ENCODE data around the gene ATP9A. TPM values are rescaled to one million over a fixed set of nuclear protein-coding genes. Genes with fewer than 3 reads are reported as not detected.

The ATP9A gene
- total RNA-seq, 1 experiment from 2014 or later = 16.8 TPM

- Histone ChIP-seq H4K20me1 (ENCODE audit: insufficient read depth) (no peaks in the 10 kb centered on the region), H3K9me3 (ENCODE audit: control insufficient read depth in 1 of 2, insufficient read depth in 1 of 2, low read depth in 1 of 2, low read length in 2 of 2) (no peaks in the 10 kb centered on the region), H3K4me1 (ENCODE audit: control insufficient read depth in 1 of 2, insufficient read depth in 2 of 2, low read length in 2 of 2) (peaks cover 0 to 11% of the 10 kb centered on the region in 2 experiments; a peak in 1 of 4 replicates), H3K79me2 (ENCODE audit: insufficient read depth, low read length) (no peaks in the 10 kb centered on the region), H3K9me2 (ENCODE audit: insufficient read depth) (no peaks in the 10 kb centered on the region), H3K9ac (ENCODE audit: low read length) (no peak overlapping the region), H3K36me3 (ENCODE audit: control insufficient read depth in 1 of 2, insufficient read depth in 2 of 2, low read length in 2 of 2) (no peaks in the 10 kb centered on the region), H3K27me3 (ENCODE audit: insufficient read depth, low read length) (no peaks in the 10 kb centered on the region), H3K4me3 (replicated peaks in 1 of 2; ENCODE audit: low read depth in 1 of 2, low read length in 2 of 2) (no peak overlapping the region), H2AFZ (ENCODE audit: low read depth, low read length, poor library complexity, severe bottlenecking) (no peak overlapping the region), H3K4me2 (ENCODE audit: low read length) (no peak overlapping the region), H3K27ac (ENCODE audit: low read depth, low read length) (no peak overlapping the region)
- intact Hi-C loops (cut with micrococcal nuclease) = loop anchor here (5.0 kb wide), 1 partner anchor 278 kb away; no protein-coding TSS in a partner anchor
- no TSS peak for BruUV-seq (replicated peaks)
- ChIA-PET POLR2A (interaction anchor here (0.6 kb wide), 1 partner anchor 160 kb away, joined by 3 read pairs; no protein-coding TSS in a partner anchor), CTCF (no interaction called here), RAD21 (ENCODE audit: low non-redundant PET in 1 of 2, low total read pairs in 2 of 2, uncharacterized antibody in 2 of 2, unreplicated experiment in 2 of 2) (no interaction called here)
- ATAC-seq = no peak
- DNase-seq (ENCODE audit: low read depth, low spot score) = no peak
- TF ChIP-seq ZBTB33 (IDR thresholded peaks at IDR 0.05; ENCODE audit: extremely low read depth, insufficient replicate concordance, low read length) (no peak), RAD21 (IDR thresholded peaks at IDR 0.05; ENCODE audit: low read depth) (no peak), CEBPB (IDR thresholded peaks at IDR 0.05; ENCODE audit: low read depth) (no peak)
Observed at GRCh38 chr20:51804754-51805153, 36.6 kb upstream of the ATP9A start.

DNA sequence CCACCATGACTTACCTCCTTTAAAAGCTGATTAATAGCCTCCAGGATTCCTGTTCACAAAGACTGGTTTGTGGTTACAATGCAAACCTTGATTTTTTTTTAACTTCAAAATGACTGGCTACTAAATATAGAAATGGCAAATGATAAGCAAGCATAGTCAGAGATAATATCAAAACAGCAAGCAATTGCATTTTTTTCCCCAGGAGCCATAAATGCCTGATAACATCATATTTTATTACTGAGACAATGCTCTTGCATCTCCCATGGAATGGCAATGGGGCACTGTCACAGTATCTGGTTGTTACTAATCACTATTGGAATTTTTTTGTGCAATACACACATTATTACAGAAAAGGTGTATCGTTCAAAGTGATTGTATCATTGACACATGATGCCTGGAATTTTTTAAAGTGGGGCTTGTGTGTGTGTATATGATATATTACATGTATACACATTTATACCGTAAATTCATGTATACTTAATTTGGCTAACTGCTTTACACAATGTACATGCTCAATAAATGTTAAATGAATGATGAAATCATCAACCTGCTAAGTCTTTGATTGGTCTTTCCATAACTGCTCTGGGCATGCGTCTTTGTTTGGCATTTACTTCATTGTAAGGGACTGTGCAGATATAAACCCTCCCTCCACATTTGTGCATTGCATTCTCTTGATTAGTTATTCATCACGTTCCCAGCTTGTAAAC, 35.1 kb upstream of the ATP9A start:
- H3K4me1 ChIP-seq (ENCODE audit: control insufficient read depth in 1 of 2, insufficient read depth in 2 of 2, low read length in 2 of 2) = peaks cover 0 to 12% of the 10 kb centered on the region in 2 experiments; a peak in 1 of 4 replicates
- no peak overlapping the region for H2AFZ ChIP-seq (ENCODE audit: low read depth, low read length, poor library complexity, severe bottlenecking)
- H3K9me3 ChIP-seq (ENCODE audit: control insufficient read depth in 1 of 2, insufficient read depth in 1 of 2, low read depth in 1 of 2, low read length in 2 of 2) = no peaks in the 10 kb centered on the region
- no peaks in the 10 kb centered on the region for H3K79me2 ChIP-seq (ENCODE audit: insufficient read depth, low read length)
- intact Hi-C loops (cut with micrococcal nuclease) = loop anchor here (5.0 kb wide), 1 partner anchor 279 kb away; no protein-coding TSS in a partner anchor
- H3K9ac ChIP-seq (ENCODE audit: low read length) = no peak overlapping the region
- ATAC-seq (no peak), DNase-seq (ENCODE audit: low read depth, low spot score) (no peak)
- H3K9me2 ChIP-seq (ENCODE audit: insufficient read depth) = no peaks in the 10 kb centered on the region
- ChIA-PET CTCF (no interaction called here), POLR2A (no interaction called here), RAD21 (ENCODE audit: low non-redundant PET in 1 of 2, low total read pairs in 2 of 2, uncharacterized antibody in 2 of 2, unreplicated experiment in 2 of 2) (no interaction called here)
- H3K36me3 ChIP-seq (ENCODE audit: control insufficient read depth in 1 of 2, insufficient read depth in 2 of 2, low read length in 2 of 2) = no peaks in the 10 kb centered on the region
- H4K20me1 ChIP-seq (ENCODE audit: insufficient read depth) = no peaks in the 10 kb centered on the region
- no TSS peak for BruUV-seq (replicated peaks)
- no peaks in the 10 kb centered on the region for H3K27me3 ChIP-seq (ENCODE audit: insufficient read depth, low read length)
- H3K27ac ChIP-seq (ENCODE audit: low read depth, low read length) = no peak overlapping the region
- no peak overlapping the region for H3K4me3 ChIP-seq (replicated peaks in 1 of 2; ENCODE audit: low read depth in 1 of 2, low read length in 2 of 2)
- no peak overlapping the region for H3K4me2 ChIP-seq (ENCODE audit: low read length)
- TF ChIP-seq SRF (IDR thresholded peaks at IDR 0.05; ENCODE audit: low read depth) (no peak), POLR2A (IDR thresholded peaks at IDR 0.05; ENCODE audit: borderline replicate concordance, extremely low read depth, insufficient read depth, insufficient read length) (no peak), MAX (IDR thresholded peaks at IDR 0.05) (no peak), ZFX (IDR thresholded peaks at IDR 0.05) (no peak), CEBPB (IDR thresholded peaks at IDR 0.05; ENCODE audit: low read depth) (no peak), ELF1 (IDR thresholded peaks at IDR 0.05; ENCODE audit: borderline replicate concordance, low read depth) (no peak), EZH2 (IDR thresholded peaks at IDR 0.05) (no peak), ATF3 (IDR thresholded peaks at IDR 0.05) (no peak), SIN3A (IDR thresholded peaks at IDR 0.05; ENCODE audit: low read depth) (no peak), YY1 (IDR thresholded peaks at IDR 0.05; ENCODE audit: extremely low read depth, insufficient replicate concordance, low read depth, low read length) (no peak)
- TF ChIP-seq, protein P1, sequence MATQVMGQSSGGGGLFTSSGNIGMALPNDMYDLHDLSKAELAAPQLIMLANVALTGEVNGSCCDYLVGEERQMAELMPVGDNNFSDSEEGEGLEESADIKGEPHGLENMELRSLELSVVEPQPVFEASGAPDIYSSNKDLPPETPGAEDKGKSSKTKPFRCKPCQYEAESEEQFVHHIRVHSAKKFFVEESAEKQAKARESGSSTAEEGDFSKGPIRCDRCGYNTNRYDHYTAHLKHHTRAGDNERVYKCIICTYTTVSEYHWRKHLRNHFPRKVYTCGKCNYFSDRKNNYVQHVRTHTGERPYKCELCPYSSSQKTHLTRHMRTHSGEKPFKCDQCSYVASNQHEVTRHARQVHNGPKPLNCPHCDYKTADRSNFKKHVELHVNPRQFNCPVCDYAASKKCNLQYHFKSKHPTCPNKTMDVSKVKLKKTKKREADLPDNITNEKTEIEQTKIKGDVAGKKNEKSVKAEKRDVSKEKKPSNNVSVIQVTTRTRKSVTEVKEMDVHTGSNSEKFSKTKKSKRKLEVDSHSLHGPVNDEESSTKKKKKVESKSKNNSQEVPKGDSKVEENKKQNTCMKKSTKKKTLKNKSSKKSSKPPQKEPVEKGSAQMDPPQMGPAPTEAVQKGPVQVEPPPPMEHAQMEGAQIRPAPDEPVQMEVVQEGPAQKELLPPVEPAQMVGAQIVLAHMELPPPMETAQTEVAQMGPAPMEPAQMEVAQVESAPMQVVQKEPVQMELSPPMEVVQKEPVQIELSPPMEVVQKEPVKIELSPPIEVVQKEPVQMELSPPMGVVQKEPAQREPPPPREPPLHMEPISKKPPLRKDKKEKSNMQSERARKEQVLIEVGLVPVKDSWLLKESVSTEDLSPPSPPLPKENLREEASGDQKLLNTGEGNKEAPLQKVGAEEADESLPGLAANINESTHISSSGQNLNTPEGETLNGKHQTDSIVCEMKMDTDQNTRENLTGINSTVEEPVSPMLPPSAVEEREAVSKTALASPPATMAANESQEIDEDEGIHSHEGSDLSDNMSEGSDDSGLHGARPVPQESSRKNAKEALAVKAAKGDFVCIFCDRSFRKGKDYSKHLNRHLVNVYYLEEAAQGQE (IDR thresholded peaks at IDR 0.05; ENCODE audit: low read depth) = no peak

Data from HCT116 (cell line).